HUES6 (cell line): ENCODE results near the gene FGFBP2.

Source experiments
- H3K27ac ChIP-seq: 2 replicates; pipeline ENCODE4 v1.7.0; 2013; ENCODE audit warnings: low read depth, mild to moderate bottlenecking, low read length, inconsistent platforms
- H3K27me3 ChIP-seq: 2 replicates; pipeline ENCODE4 v1.6.1; 2013; ENCODE audit warnings: low read length; ENCODE audit not compliant: control insufficient read depth, insufficient read depth
- H3K36me3 ChIP-seq: 2 replicates; pipeline ENCODE4 v1.6.1; 2013; ENCODE audit warnings: low read length; ENCODE audit not compliant: control insufficient read depth, insufficient read depth
- H3K4me1 ChIP-seq: 2 replicates; pipeline ENCODE4 v1.6.1; 2013; ENCODE audit warnings: low read length; ENCODE audit not compliant: control insufficient read depth, insufficient read depth
- H3K4me3 ChIP-seq: 2 replicates; pipeline ENCODE4 v1.5.1; 2013; ENCODE audit warnings: low read depth, low read length
- H3K9ac ChIP-seq: one replicate; pipeline ENCODE4 v1.6.1; 2013; ENCODE audit warnings: mild to moderate bottlenecking, low read length
- H3K9me3 ChIP-seq: 2 replicates; pipeline ENCODE4 v1.6.1; 2013; ENCODE audit warnings: low read depth, low read length; ENCODE audit not compliant: control insufficient read depth, insufficient read depth

FGFBP2 gene

GRCh38 chr4:15912236-15912635 is 50.7 kb downstream of the FGFBP2 start:
- no peak overlapping the region for H3K27ac ChIP-seq
- H3K4me3 ChIP-seq: no peak overlapping the region
- no peaks in the 10 kb centered on the region for H3K36me3 ChIP-seq
- no peak overlapping the region for H3K9ac ChIP-seq
- no peaks in the 10 kb centered on the region for H3K27me3 ChIP-seq
- no peaks in the 10 kb centered on the region for H3K4me1 ChIP-seq
- peaks cover 30% of the 10 kb centered on the region for H3K9me3 ChIP-seq
